ENCODE measurements around the gene MSX1.

Gene MSX1

GRCh38 chr4:4869731-4870571, 10.5 kb downstream of the MSX1 start:
- DNase-seq (ENCODE audit: low read depth in 2 of 2) = no peak
- H3K4me3 ChIP-seq (replicated peaks in 1 of 2; ENCODE audit: low read depth in 2 of 2, low read length in 2 of 2) = no peak overlapping the region

GRCh38 chr4:4870576-4871241, 11.2 kb downstream of the MSX1 start:
- TF ChIP-seq, protein P1, sequence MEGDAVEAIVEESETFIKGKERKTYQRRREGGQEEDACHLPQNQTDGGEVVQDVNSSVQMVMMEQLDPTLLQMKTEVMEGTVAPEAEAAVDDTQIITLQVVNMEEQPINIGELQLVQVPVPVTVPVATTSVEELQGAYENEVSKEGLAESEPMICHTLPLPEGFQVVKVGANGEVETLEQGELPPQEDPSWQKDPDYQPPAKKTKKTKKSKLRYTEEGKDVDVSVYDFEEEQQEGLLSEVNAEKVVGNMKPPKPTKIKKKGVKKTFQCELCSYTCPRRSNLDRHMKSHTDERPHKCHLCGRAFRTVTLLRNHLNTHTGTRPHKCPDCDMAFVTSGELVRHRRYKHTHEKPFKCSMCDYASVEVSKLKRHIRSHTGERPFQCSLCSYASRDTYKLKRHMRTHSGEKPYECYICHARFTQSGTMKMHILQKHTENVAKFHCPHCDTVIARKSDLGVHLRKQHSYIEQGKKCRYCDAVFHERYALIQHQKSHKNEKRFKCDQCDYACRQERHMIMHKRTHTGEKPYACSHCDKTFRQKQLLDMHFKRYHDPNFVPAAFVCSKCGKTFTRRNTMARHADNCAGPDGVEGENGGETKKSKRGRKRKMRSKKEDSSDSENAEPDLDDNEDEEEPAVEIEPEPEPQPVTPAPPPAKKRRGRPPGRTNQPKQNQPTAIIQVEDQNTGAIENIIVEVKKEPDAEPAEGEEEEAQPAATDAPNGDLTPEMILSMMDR (IDR thresholded peaks at IDR 0.05; ENCODE audit: low read depth, low read length) = no peak
- DNase-seq (ENCODE audit: low read depth in 2 of 2) = no peak
- H3K4me3 ChIP-seq (replicated peaks in 1 of 2; ENCODE audit: low read depth in 2 of 2, low read length in 2 of 2) = no peak overlapping the region

More at GRCh38 chr4:4869731-4870571, 10.5 kb downstream of the MSX1 start:
- TF ChIP-seq, protein P1 (IDR thresholded peaks at IDR 0.05; ENCODE audit: low read depth, low read length) = no peak

DNA sequence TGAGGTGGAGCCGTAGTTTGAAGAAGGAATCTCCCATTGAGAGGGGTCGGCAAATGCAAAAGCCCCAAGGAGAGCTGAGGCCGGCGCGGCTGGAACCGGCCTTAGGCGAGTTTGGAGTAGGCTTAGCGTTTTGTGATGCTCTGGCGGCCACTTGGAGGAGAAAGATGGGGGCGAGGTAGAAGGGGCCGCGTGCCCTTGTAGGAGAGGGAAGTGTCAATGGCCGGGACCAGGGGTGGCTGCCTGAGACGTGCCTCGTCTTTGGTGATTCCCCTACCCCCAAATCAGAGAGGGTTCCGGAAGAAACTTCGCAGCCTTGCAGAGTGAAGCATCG, 11.7 kb downstream of the MSX1 start:
- TF ChIP-seq, protein P1 (IDR thresholded peaks at IDR 0.05; ENCODE audit: low read depth, low read length) = no peak
- H3K4me3 ChIP-seq (replicated peaks in 1 of 2; ENCODE audit: low read depth in 2 of 2, low read length in 2 of 2) = no peak overlapping the region
- DNase-seq (ENCODE audit: low read depth in 2 of 2) = no peak

DNA sequence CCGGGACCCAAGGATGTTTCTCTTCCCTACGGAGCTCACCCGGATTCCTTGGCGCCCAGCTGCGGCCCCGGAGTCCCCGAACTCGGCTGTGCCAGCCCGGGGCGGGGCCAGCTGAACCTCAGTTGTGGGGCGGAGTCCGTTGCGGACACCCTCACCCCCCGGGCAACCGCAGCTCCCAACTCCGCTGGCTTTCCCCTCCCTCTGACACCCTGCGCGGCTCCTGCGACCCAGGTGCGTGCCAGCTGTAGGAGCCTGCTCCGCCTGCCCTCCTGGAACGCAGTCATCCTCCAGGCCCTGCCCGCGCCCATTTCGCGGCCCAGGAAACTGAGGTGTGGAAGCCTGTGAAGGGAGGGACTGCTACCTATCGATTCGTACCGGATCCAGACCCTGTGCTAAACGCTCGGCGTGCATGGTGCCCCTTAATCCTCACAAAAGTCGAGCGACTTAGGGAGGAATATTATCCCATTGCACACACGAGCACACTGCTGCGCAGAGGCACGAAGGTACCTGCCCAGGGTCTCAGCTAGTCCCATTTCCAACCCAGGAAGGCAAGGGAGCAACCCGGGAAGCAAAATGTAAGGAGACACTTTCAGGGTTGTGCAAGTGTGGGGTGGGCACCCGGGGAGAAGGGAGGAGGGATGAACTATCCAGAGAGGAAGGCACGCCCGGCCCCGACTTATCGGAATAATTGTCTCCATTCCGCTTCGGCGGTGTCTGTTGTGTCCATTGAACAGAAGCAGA, 12.3 kb downstream of the MSX1 start:
- DNase-seq (ENCODE audit: low read depth in 2 of 2) = no peak
- no peak overlapping the region for H3K4me3 ChIP-seq (replicated peaks in 1 of 2; ENCODE audit: low read depth in 2 of 2, low read length in 2 of 2)
- TF ChIP-seq, protein P1 (IDR thresholded peaks at IDR 0.05; ENCODE audit: low read depth, low read length) = no peak

GRCh38 chr4:4872314-4872903, 12.9 kb downstream of the MSX1 start:
- no peak for DNase-seq (ENCODE audit: low read depth in 2 of 2)
- H3K4me3 ChIP-seq (replicated peaks in 1 of 2; ENCODE audit: low read depth in 2 of 2, low read length in 2 of 2) = no peak overlapping the region
- TF ChIP-seq, protein P1 (IDR thresholded peaks at IDR 0.05; ENCODE audit: low read depth, low read length) = no peak

DNA sequence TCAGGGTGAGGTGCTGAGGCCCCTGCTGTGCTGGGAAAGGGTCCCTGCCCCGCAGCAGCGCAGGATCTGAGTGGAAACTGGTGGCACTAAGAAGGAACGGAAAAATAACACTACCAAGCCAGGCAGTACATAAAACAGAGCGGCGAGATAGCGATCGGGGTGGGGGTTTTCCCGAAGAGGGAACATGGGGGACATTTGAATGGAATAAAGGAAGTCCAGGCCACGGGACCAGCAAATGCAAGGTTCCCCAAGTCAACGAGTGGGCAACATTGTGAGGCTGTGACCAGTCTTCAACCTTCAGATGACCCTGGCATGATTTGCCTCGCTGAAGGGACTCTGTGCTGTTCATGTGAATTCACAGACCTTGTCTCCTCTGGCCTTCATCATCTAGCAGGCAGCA, 13.7 kb downstream of the MSX1 start:
- H3K4me3 ChIP-seq (replicated peaks in 1 of 2; ENCODE audit: low read depth in 2 of 2, low read length in 2 of 2) = no peak overlapping the region
- no peak for DNase-seq (ENCODE audit: low read depth in 2 of 2)
- TF ChIP-seq, protein P1 (IDR thresholded peaks at IDR 0.05; ENCODE audit: low read depth, low read length) = no peak

All from cardiac fibroblast (primary cell).